Muscle of leg (tissue), 11 donors: ENCODE results near the gene SEZ6L2. TPM values are rescaled to one million over a fixed set of nuclear protein-coding genes. Genes with fewer than 3 reads are reported as not detected.
"Not testable (repeated sequence)": the region's sequence is repeated elsewhere in the genome, so short reads cannot be mapped to it uniquely, and the experiment has no call there.

Source experiments
- DNase-seq: peaks from one replicate; pipeline ENCODE4 v3.0.0; 2013
- H3K27ac ChIP-seq: one replicate; pipeline ENCODE4 v1.5.1; 2013; ENCODE audit warnings: mild to moderate bottlenecking, low read length, control low read depth
- H3K27me3 ChIP-seq: one replicate; pipeline ENCODE4 v1.6.1; 2013; ENCODE audit warnings: low read length; ENCODE audit not compliant: control insufficient read depth, insufficient read depth
- H3K36me3 ChIP-seq: one replicate; pipeline ENCODE4 v1.6.1; 2013; ENCODE audit warnings: low read length; ENCODE audit not compliant: control insufficient read depth, insufficient read depth
- H3K4me1 ChIP-seq: one replicate; pipeline ENCODE4 v1.6.1; 2013; ENCODE audit warnings: low read length; ENCODE audit not compliant: control insufficient read depth, insufficient read depth
- H3K4me3 ChIP-seq: one replicate; pipeline ENCODE4 v1.5.1; 2013; ENCODE audit warnings: low read length, control low read depth
- H3K9me3 ChIP-seq: replicated peaks from 2 replicates; pipeline ENCODE4 v1.6.1; 2013; ENCODE audit warnings: low read depth, low read length; ENCODE audit not compliant: control insufficient read depth
- WGBS: methylation state at CpG from one replicate; pipeline ENCODE4 v1.1.5; 2013; ENCODE audit warnings: missing lambda C conversion rate; ENCODE audit not compliant: insufficient coverage; 5-methylcytosine and 5-hydroxymethylcytosine counted together
- polyA plus RNA-seq, 8 donors: library from polyadenylated mRNA; unstranded; fragments of 120-200 nt; gene quantifications; one replicate each; pipeline versions ENCODE4 v1.2.1 to v1.2.3, GENCODE V29; 2013; ENCODE audit warnings: inconsistent platforms in 1 of 8, low replicate concordance in 1 of 8; ENCODE audit not compliant: insufficient read length in 8 of 8, insufficient read depth in 1 of 8
- total RNA-seq: library from RNA; stranded (reverse); fragments of 120-200 nt; gene quantifications from one replicate; pipeline ENCODE4 v1.2.4, GENCODE V29; 2013

Gene SEZ6L2
- total and polyA plus RNA-seq, 9 donors, result 1.1 to 8.4 (median 2.9) TPM

DNA sequence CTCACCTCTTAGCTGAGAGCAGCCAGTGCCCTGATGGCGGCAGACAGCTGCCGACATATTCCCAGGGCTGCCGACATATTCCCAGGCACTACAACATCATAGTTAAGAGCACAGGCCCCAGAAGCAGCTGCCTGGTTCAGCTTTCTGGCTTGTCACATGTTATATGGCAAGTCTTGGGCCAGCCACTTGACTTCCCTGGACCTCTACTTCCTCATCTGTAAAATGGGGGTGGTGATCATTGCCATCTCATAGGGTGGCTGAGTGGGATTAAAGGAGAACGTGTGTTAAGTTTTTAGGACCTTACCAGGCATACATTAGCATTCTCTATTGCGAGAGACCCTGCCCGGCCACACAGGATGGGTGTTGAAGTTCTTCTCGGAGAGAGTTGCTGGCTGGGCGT is 55.4 kb downstream of the SEZ6L2 start:
- Histone ChIP-seq H3K4me1 (no peaks in the 10 kb centered on the region), H3K9me3 (no peaks in the 10 kb centered on the region), H3K4me3 (no peak overlapping the region), H3K36me3 (peaks cover 27% of the 10 kb centered on the region), H3K27ac (no peak overlapping the region), H3K27me3 (no peaks in the 10 kb centered on the region)
- DNase-seq, result no peak
- WGBS, result 81% methylated on average over 6 of the region's 8 CpGs

DNA sequence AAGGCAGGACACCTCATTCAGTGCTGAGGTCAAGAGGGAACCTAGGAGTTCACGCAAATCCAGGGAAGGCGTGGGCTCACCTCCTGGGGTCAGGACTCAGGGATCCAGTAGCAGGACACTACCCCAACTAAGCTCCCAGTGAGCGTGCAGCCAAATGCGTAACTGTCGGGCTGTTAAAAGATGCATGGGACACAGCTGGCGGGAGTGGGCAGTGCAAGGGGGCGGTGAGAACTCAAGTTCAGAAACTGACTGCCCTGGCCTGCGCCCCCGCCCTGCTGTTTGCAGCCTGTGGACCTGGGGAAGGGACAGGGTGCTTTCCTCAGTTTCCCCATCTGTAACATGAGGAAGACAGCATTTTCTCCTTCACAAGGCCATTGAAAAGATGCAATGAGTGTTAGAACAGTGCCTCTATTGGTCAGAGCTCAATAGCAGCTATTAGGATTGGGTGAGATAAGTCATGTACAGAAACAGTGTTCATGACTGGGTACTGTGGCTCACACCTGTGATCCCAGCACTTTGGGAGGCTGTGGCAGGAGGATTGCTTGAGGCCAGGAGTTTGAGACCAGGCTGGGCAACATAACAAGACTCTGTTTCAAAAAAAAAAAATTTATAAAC is 56.5 kb downstream of the SEZ6L2 start:
- Histone ChIP-seq H3K4me1 (no peaks in the 10 kb centered on the region), H3K36me3 (peaks cover 27% of the 10 kb centered on the region), H3K27me3 (no peaks in the 10 kb centered on the region), H3K4me3 (no peak overlapping the region), H3K27ac (no peak overlapping the region), H3K9me3 (no peaks in the 10 kb centered on the region)
- 58% methylated on average over 4 of the region's 9 CpGs for WGBS
- DNase-seq, result no peak

DNA sequence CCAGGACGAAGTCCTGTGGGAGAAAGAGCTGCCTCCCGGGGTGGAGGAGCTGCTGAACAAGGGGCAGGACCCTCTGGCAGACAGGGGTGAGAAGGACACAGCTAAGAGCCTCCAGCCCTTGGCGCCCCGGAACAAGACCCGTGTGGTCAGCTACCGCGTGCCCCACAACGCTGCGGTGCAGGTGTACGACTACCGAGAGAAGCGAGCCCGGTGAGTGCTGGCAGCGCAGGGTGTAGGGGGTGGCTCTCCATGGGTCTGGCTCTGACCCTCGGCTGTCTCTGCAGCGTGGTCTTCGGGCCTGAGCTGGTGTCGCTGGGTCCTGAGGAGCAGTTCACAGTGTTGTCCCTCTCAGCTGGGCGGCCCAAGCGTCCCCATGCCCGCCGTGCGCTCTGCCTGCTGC is 57.7 kb downstream of the SEZ6L2 start:
- Histone ChIP-seq H3K4me3 (no peak overlapping the region), H3K27ac (no peak overlapping the region), H3K9me3 (no peaks in the 10 kb centered on the region), H3K36me3 (peaks cover 27% of the 10 kb centered on the region), H3K27me3 (no peaks in the 10 kb centered on the region), H3K4me1 (no peaks in the 10 kb centered on the region)
- 87% methylated on average over 23 of the region's 23 CpGs for WGBS
- no peak for DNase-seq

DNA sequence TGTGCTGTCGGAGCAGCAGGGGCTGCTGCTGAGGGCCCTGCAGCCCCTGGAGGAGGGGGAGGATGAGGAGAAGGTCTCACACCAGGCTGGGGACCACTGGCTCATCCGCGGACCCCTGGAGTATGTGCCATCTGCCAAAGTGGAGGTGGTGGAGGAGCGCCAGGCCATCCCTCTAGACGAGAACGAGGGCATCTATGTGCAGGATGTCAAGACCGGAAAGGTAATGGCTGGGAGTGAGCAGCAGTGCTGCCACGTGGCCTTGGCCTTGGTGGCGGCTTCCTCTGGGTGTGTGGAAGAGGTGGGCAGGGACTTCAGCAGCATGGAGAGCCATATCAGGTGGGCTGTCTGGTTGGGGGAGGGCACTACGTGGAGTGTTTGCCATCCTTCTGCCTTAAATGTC is 59.1 kb downstream of the SEZ6L2 start:
- H3K4me1 ChIP-seq, result no peaks in the 10 kb centered on the region
- no peaks in the 10 kb centered on the region for H3K9me3 ChIP-seq
- DNase-seq, result no peak
- 82% methylated on average over 9 of the region's 10 CpGs for WGBS
- H3K27ac ChIP-seq, result no peak overlapping the region
- no peaks in the 10 kb centered on the region for H3K27me3 ChIP-seq
- peaks cover 21% of the 10 kb centered on the region for H3K36me3 ChIP-seq
- H3K4me3 ChIP-seq, result no peak overlapping the region

DNA sequence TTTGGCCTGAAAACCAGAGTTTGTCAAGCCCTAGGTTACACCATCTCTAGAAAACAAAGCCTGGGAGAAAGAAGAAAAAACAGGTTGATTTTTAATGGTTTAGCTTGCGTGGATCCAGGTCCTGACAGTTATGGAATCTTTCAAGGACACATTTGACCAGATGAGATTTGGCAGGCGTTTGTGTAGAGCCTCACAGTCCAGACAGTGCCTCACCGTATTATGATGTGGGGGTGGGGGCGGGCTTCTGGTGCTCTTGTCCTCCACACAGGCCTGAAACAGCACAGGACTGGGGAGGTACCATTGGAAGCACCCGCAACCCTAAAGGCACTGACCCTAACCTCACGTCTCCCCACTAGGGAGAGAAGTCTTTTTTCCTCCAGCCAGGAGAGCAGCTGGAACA is 59.5 kb downstream of the SEZ6L2 start:
- Histone ChIP-seq H3K36me3 (peaks cover 23% of the 10 kb centered on the region), H3K4me3 (no peak overlapping the region), H3K27me3 (no peaks in the 10 kb centered on the region), H3K27ac (no peak overlapping the region), H3K4me1 (no peaks in the 10 kb centered on the region), H3K9me3 (no peaks in the 10 kb centered on the region)
- WGBS, result 0% methylated on average over 1 of the region's 6 CpGs
- no peak for DNase-seq

DNA sequence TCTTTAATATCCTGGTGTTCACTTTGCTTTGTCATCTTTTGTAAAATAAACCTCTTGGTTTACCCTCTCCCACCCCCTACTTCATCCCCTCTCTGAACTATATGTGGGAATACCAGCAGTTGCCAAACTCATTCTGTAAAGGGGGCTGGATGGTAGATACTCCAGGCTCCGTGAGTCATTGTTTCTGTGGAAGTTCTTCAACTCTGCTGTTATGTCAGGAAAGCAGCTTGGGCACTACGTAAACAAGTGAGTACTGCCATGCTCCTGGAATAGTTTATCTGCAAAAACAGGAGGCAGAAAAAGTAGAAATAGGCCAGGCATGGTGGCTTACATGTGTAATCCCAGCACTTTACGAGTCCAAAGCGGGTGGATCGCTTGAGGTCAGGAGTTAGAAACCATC is 61.5 kb downstream of the SEZ6L2 start:
- Histone ChIP-seq H3K27ac (no peak overlapping the region), H3K4me3 (no peak overlapping the region), H3K36me3 (peaks cover 25% of the 10 kb centered on the region), H3K4me1 (no peaks in the 10 kb centered on the region), H3K9me3 (no peaks in the 10 kb centered on the region), H3K27me3 (no peaks in the 10 kb centered on the region)
- WGBS, result 84% methylated on average over 5 of the region's 5 CpGs
- no peak for DNase-seq

DNA sequence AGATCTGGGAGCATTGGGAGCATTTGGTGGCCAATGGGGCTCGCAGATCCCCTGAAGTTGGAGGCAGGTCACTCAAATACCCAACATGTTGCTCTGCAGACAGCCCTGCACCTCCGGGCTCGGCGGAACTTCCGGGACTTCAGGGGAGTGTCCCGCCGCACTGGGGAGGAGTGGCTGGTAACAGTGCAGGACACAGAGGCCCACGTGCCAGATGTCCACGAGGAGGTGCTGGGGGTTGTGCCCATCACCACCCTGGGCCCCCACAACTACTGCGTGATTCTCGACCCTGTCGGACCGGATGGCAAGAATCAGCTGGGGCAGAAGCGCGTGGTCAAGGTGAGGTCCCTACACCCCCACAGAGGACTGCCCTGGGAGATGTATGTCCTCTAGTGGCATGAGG is 62.7 kb downstream of the SEZ6L2 start:
- Histone ChIP-seq H3K36me3 (peaks cover 21% of the 10 kb centered on the region), H3K27me3 (no peaks in the 10 kb centered on the region), H3K27ac (no peak overlapping the region), H3K9me3 (no peaks in the 10 kb centered on the region), H3K4me3 (no peak overlapping the region), H3K4me1 (no peaks in the 10 kb centered on the region)
- 69% methylated on average over 9 of the region's 15 CpGs for WGBS
- no peak for DNase-seq

DNA sequence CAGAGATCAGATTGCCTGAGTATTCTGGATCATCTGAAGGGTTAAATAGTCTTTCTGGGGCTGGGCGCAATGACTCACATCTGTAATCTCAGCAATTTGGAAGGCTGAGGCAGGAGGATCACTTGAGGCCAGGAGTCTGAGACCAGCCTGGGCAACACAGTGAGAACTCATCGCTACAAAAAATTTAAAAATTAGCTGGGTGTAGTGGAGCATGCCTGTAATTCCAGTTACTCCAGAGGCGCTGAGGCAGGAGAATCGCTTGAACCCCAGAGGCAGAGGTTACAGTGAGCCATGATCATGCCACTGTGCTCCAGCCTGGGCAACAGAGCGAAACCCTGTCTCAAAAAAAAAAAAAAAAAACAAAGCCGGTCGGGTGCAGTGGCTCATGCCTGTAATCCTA is 63.4 kb downstream of the SEZ6L2 start:
- 68% methylated on average over 3 of the region's 7 CpGs for WGBS
- Histone ChIP-seq H3K36me3 (peaks cover 21% of the 10 kb centered on the region), H3K27me3 (no peaks in the 10 kb centered on the region), H3K4me3 (no peak overlapping the region), H3K27ac (no peak overlapping the region), H3K9me3 (no peaks in the 10 kb centered on the region), H3K4me1 (no peaks in the 10 kb centered on the region)
- no peak for DNase-seq

DNA sequence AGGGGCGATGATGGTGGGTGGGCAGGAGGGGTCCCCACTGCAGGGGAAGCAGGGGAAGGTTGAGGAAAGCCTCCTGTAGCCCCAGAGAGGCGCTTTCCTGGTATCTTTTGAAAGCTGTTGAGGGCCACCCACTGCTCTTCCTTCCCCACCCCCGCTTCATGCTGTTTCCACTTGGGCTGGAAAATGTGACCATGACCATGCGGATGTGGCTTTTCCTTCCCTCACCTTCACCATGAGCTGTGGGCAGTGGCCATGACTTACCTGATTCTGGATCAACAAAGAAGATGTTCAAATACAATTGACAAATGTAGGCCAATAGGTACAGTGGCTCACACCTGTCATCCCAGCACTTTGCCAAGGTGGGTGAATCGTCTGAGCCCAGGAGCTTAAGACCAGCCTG is 65.3 kb downstream of the SEZ6L2 start:
- Histone ChIP-seq H3K4me1 (no peaks in the 10 kb centered on the region), H3K36me3 (peaks cover 21% of the 10 kb centered on the region)

DNA sequence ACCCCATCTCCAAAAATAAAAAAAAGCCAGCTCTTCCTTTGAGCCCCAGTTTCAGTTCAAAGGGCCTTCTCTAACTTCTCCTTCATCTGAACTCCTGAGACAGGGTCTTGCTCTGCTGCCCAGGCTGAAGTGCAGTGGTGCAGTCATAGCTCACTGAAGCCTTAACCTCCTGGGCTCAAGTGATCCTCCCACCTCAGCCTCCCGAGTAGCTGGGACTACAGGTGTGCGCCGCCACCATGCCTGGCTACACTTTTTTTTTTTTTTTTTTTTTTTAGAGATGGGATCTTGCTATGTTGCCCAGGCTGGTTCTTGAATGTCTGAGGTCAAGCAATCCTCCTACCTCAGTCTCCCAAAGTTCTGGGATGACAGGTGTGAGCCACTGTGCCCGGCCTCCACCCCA is 66.1 kb downstream of the SEZ6L2 start:
- not testable (repeated sequence) for H3K4me3 ChIP-seq, H3K27me3 ChIP-seq, H3K4me1 ChIP-seq, H3K9me3 ChIP-seq, H3K27ac ChIP-seq, DNase-seq
- WGBS, result no CpG with 5 or more reads among the region's 4 CpGs
- peaks cover 21% of the 10 kb centered on the region for H3K36me3 ChIP-seq

More for the DNA sequence above, 65.3 kb downstream of the SEZ6L2 start:
- Histone ChIP-seq H3K27me3 (no peaks in the 10 kb centered on the region), H3K27ac (no peak overlapping the region), H3K9me3 (no peaks in the 10 kb centered on the region), H3K4me3 (no peak overlapping the region)
- WGBS, result 75% methylated on average over 5 of the region's 5 CpGs
- no peak for DNase-seq

DNA sequence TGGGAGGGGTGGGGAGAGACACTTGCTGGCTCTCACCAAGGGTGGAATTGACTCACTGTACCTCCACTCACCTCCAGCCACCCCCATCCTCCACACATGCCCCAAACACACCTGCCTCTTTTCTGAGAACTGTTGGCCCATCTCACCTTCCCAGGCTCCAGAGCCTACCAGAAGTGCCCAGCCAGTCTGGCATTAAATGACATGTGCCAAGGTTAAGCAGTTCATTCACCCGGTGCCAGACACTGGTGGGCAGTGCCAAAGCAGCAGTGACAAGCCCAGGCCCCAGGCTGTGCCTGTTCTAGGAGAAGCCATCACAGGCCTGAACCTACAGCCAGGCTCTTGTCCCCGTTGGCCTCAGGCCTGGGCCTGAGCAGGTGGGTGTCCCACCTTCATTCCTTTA is 67.9 kb downstream of the SEZ6L2 start:
- H3K36me3 ChIP-seq, result peaks cover 15% of the 10 kb centered on the region
- WGBS, result 63% methylated on average over 1 of the region's 2 CpGs
- H3K27ac ChIP-seq, result no peak overlapping the region
- H3K4me3 ChIP-seq, result no peak overlapping the region
- H3K4me1 ChIP-seq, result no peaks in the 10 kb centered on the region
- no peaks in the 10 kb centered on the region for H3K27me3 ChIP-seq
- H3K9me3 ChIP-seq, result no peaks in the 10 kb centered on the region
- DNase-seq, result no peak
